Activated naive CD8-positive, alpha-beta T cell treated with anti-CD3 and anti-CD28 coated beads, Interleukin-2, amount 50 U/mL, for 16 hours (primary cell): ENCODE data around the gene L3MBTL4.

Experiments used
- DNase-seq: peaks from one replicate; pipeline ENCODE4 v3.0.0-alpha.2; 2020; ENCODE audit warnings: low read depth, low spot score

The L3MBTL4 gene

DNA sequence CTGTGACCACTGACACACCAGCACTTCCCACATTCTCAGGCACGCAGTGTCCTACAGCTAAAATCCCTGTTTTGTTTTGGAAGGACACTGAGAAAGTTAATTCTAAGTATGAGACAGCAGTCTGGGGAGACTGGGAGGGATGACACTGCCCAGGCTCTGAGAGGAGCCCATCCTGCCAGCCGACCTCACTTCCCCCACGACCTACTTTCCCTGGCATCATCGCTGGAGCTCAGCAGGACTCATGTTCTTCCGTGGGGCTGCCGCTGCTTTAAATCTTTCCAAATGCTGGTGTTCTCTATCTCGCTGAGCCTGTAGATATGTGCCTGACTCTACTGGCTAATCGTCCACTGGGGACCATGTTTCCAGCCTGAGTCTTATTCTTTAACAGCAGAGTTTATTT lies 450.6 kb downstream of the L3MBTL4 start:
- no peak for DNase-seq

DNA sequence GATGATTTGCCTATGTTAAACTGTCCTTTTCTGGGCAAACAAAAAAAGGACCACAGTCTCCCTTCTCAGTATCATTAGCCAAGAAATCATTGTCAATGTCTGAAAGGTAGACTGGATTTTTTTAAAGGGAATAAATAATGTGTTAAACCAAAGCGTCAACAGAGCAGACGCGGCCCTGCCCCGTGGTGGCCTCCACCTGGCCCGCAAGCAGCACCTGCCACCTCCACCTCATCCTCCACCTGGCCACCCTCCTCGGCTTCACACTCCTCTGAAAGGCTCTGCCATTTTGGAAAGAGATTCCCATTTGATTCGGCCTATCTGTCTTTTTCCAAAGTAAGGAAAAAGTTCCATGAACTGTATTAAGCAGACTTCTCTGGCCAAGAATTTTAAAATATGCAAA lies 451.4 kb downstream of the L3MBTL4 start:
- no peak for DNase-seq

DNA sequence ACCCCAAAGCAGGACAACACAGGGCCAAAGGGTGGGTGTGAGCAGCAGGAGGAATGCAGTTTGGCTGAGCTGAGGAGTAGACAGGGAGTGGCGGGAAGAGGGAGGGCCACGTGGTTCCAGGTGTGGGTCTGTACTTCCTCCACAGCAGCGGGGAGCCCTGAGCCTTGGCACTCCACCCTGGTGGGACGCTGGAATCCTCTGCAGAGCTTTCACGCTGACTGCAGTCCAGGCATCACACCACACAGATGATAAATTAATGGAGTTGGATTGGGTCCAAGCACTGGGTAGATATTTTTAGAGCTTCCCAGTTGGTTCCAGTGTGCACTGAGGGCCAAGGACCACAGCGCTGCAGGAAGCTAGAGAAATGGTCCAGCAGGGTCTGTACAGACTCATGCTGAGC lies 452.3 kb downstream of the L3MBTL4 start:
- no peak for DNase-seq

DNA sequence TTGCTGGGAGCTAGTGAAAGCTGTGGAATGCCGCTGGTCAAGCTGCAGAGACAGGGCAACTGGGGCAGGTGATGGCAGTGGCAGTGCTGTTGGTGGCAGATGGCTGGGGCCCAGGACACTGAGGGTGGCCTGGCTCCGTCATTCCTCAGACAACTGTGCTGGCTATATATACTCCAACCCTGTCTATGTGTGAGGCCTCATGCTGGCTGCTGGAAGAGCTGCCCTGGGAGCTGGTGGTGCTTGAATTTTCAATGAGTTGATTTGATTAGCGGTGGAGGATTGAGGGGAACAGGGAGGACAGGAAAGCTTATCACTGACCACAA lies 452.9 kb downstream of the L3MBTL4 start:
- DNase-seq = no peak

DNA sequence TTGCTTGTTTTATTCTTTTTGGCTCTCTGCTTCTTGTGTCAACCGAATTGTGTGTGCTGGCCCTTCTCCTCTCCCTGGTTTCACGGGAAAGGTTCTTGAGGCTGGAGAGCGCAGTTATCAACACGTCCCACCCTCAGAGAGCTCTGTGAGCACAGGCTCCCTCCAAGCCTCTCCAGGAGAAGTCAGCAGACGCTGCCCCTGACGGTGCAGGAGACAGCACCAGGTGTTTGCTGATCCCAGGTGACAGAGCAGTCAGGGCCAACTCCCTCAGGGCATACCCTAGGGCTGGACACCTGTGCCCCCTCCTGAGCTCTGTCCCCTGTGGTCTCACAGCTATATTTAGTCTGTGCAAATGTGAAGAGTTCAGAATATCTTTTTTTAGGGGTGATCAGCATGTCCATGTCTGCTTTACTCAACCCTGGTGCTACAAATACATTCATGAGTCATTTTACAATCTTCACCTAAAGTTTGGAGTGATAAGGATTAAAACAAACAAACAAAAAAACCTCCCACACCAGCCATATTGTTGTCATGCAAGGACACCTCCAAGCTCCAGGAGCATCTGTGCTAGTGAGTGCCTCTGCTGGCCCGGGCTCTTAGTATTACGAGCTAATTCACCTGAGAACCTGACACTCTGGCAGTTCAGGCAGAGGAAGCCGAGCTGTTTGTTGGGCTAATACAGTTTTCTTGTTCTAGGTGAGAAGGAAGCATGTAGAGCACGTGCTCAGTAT lies 453.4 kb downstream of the L3MBTL4 start:
- DNase-seq = no peak

DNA sequence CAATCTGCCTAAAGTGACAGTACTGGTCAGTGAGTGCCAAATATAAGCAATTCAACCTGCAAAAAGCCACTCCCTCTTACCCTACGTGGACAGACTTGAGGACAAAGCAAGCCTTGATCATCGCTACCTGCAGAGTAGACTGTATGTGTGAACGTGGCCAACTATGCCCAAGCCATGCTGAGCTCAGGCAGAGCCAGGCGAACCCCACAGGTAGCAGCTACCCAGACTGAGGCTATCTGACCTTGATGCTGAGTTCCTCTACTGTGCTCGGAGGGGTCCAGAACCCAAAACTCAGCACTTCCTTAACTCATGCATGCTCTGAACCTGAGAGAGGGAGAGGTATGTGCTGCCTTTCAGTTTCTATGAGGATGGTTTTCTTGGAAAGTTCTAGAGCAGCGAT lies 455.9 kb downstream of the L3MBTL4 start:
- no peak for DNase-seq

DNA sequence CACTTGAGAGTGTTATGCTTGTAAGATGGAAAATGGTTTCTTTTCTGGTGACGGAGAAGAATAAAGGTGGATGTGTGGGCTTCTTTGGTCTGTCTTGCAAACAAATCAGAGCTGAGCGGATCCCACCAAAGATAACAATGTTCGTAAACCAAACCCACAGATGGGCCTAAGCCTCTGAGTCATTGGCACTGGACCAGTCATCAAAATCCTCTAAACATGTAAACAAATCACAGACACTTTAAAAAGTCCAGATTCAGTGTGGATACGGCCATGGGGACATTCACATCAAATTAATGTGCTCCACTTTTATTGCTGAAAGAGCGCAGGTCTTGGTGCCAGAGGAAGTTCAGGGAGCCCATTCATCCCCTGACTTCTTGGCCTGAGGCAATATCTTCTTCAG lies 458.9 kb downstream of the L3MBTL4 start:
- DNase-seq = no peak

DNA sequence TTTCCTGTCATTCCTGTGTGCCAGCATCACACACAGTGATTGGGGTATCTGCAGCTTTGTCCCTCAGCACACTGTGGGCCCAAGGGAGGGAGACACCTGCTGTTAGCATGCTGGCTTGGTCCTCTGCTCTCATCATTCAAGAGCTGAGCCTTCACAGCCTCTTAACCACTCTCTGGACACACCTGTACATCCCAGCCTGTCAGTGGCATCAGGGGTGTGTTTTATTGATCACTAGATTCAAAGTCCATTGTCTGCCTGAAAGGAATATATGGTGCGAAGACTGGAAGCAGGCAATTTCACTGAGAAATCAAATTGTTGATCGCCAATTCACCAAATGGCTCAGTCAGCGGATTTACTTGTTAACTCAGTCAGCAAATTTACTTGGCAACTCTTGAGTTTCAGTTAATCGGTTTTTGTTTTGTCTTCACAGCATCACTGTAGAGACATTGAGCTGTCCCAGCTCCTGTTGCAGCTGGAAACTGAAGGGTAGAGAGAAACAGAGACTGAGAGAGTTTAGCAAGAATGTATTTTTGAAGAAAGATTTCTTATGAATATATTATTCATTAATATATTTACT lies 463.1 kb downstream of the L3MBTL4 start:
- no peak for DNase-seq

DNA sequence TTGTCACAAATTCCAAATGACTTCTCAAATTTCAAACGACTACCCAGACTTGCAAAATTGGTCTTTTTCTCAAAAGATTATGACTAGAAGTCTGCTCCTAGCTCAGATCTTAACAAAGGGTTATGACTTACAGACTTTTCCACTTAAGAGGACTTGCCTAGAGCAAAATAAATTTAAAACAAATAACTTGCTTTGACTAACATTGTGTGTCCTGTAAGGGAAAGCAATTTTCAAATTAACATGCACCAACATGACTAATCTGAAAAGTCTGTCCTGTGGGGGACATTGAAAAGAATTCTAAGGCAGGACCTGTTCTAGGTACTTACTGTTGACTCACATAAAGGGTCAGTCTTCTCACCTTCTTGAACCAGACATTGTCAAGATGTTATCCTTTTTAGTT lies 465.9 kb downstream of the L3MBTL4 start:
- no peak for DNase-seq

DNA sequence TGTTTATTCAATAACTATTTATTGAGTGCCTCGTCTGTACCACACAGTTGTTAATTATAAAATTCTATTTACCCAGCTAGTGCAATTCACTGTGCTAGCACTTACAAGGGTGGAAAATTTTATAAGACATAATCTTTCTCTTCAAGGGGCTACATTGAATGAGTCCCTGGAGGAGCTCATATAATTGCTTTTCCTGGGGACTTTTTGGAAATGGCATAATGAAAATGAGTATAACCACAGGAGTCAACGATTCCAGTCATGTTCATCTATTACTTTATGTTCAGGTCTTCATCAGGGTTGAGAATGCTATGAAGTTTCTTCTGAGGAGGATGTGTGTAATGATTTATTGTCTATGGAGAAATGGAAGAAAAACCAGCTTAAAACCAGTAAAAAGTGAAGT lies 466.5 kb downstream of the L3MBTL4 start:
- DNase-seq = no peak

DNA sequence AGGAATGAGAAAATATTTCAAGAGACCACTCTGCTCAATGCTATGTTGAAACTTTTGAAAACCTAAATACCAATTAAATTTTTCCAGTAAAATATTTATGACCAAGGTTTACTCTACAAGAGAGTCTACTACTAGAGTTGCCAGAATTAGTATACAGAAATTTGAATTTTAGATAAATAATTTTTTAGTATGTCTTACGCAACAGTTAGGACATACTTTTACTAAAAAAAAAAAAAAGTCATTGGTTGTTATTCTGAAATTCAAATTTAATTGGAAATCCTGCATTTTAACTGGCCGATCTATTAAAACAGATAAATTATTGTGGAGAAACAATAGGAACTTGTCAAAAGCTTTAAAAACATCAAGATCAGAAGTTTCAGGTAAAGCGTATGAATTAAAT lies 470.3 kb downstream of the L3MBTL4 start:
- no peak for DNase-seq

DNA sequence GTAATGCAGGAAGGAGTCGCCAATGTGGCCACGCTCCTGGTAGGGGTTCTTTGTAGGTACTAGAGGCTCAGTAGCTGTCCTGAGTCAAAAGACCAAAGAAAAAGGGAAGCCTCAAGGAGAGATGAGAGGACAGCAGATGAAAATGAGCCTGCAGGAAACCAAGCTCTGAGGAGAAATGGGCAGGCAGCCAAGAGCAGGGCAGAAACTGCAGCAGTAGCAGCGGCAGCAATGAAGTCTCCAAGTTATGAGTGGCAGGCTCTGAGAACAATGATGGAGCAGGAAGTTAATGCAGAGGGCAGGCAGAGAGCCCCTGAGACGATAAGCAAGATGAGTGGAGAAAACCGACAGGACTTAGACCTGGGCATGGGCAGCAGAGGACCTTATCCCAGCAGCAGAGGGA lies 471.2 kb downstream of the L3MBTL4 start:
- DNase-seq = no peak

DNA sequence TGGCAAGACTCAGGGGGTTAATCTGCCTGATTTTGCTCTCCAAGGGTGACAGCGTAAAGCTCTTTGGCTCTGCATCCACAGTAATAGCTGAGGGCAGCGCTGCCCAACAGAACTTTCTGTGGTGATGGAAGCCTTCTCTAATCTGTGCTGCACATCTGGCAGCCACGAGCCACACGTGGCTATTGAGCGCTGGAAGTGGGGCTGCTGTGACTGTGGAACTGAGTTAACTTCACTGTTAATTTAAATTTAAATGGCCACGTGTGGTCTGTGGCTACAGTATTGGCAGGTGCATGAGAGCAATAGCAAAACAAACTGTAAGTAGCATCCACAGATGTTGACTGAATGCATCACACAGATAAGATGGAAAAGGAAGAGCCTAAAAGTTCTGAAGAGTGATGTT lies 472.1 kb downstream of the L3MBTL4 start:
- DNase-seq = no peak

DNA sequence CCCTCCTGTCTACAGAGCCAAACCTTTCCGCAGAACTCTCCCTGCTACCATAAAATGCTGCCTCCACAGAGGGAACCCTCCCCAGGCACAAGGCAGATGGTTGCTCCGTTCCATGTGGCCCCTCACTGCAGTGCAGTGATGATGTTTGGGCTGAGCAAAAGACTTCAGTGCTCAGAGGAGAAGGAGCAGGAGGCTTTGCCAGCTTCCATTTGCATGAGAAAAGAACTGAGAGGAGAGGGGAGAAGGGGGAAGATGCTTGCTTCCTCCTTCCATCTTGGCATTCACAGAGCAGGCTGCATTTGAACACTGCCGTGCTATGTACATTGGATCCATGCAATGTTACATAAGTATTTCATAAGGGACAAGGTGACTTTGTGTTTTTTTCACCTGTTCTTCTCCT lies 472.8 kb downstream of the L3MBTL4 start:
- no peak for DNase-seq

DNA sequence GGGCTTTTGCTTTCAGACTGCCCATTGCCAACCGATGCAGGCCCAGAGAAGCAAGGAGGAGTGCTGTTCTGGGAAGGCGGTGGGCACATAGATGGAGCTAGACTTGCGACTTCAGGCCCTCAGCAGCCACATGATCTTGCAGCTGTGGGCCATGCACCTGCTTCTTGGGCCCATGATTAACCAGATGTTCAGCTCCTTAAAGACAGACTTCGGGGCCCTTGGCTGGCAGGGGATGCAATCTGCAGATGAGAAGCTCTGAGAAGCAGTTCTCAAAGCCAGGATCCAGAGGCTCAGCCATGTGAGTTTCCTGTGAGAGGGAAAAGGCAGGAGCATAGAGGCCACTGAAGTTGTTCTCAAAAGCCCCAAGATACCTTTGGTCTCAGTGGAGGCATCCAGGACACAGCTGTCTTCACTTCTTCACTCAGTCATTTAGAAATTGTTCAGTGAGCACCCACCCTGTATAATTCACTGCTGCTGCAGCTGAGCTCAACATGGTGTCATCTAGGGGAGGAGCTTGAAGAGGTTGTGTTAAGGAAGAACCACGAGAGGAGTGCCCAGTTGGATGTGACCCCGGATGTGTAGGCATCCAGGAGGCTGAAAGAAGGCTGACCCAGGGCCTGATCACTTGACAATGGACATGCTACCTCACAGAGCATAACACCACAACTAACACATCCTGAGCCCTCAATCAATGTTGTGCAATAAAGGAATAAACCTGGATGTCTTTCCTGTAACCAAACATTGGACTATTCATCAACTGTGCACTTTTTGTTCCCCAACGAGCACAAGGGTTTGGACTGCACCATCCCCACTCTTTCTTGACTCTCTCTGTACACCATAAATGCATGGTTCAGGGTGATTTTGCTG lies 474.7 kb downstream of the L3MBTL4 start:
- DNase-seq = no peak

DNA sequence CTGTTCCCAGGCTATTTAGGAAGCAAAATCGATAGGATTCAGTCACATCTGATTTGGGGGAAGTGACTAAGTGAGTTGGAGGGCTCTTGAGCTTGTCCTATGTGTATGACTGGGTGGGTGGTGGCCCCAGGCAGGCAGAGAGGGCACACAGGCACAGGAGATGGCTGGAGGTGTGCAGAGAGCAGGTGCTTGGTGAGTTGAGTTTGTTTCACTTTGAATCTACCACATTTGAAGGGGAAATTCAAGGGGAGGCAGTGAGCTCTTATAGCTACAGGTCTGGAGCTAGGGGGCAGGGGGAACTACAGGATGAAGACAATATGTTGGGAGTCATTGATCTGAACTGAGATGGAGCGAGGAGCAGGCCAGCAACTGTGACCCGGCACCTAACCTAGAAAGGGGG lies 476.9 kb downstream of the L3MBTL4 start:
- no peak for DNase-seq

DNA sequence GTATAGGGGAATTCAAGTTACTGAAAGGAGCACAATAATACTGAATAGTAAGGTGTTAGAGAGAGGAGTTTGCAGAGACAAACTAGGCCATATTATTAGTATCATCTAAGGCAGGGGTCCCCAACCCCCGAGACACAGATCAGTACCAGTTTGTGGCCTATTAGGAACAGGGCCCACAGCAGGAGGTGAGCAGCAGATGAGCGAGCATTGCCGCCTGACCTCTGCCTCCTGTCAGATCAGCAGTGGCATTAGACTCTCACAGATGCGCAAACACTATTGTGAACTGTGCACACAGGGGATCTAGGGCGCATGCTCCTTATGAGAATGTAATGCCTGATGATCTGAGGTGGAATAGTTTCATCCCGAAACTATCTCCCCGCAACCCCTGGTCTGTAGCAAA lies 477.6 kb downstream of the L3MBTL4 start:
- DNase-seq = no peak

DNA sequence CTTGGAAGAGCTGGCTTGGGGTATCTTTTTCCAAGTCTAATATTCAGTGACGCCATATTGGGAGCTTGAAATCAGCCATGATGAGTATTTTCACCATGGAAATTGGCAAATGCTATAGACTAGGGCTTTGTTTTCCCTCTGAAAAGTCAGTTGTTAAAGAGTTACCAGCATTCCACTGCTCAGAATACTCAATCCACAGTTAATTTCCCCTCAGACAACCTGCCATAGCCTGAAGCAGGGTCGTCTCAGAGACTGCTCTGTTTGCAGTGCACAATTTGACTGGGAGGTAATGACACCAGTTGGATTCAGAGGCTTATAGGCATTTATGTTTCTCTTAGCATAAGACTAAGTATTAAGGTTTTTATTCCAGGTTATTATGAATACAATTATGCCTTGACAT lies 483.9 kb downstream of the L3MBTL4 start:
- DNase-seq = no peak

DNA sequence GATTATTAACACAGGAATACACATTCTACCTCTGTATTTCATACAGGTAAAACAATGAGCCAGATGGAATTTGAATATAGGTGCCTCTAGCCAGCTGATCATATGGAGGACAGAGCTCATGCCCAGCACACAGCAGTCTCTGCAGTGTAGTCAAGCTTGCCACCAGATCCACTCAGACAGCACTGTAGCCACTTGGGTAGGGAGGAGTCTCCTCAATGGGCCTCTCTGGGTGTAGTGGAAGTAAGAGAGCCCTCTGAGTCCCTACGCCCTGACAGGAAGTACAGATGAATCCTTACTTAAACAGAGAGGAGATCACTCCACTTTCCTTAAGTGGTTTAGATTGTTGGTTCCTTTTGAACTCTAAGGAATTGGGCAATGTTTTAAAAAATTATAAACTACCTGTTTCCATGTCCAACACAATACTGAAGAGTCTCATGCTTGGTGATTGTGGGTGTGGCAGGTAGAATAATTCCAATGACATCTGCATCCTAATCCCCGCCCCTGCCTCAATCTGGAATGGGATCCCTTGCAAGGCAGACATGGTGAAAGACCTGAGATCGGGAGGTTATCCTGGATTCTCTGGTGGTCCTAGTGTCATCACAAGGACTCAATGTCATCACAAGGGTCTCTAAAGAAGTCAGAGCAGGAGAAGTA lies 496.4 kb downstream of the L3MBTL4 start:
- no peak for DNase-seq

DNA sequence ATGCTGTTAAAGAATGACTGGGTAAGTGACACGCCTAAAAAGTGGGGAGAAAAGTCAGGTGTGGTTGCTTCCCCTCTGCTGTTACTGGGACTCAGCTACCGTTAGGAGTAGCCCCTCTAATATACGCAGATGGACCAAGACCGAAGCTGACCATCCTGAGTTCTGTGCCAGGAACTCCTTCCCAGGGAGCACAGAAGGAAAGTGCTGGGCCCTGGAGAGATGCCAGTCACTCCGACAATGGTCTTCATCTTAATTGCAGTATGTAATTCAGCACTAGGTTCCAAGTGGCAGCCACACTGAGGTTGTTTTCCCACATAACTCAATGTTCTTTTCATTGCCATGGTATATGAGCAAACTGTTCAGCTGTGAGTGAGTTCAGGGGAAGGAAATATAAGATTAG lies 499.8 kb downstream of the L3MBTL4 start:
- no peak for DNase-seq

DNA sequence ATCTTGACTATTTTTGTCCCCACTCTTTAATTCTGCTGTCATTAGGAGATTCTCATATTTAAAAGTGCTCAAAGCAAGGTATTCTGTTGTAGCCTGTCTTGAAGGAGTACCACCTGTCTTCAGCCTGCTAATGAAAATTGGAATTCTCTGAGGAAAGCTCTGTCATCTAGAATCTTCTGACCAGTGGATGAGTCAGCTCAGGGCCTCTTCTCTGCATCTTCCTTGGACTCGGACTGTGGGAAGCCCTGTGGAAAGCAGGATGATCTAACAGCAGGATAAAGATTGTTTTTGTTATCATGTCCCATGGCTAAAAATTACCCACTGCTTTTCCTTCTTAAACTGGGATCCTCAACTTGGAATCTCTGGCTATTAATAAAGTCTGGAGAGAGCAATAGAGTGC lies 500.7 kb downstream of the L3MBTL4 start:
- DNase-seq = no peak

DNA sequence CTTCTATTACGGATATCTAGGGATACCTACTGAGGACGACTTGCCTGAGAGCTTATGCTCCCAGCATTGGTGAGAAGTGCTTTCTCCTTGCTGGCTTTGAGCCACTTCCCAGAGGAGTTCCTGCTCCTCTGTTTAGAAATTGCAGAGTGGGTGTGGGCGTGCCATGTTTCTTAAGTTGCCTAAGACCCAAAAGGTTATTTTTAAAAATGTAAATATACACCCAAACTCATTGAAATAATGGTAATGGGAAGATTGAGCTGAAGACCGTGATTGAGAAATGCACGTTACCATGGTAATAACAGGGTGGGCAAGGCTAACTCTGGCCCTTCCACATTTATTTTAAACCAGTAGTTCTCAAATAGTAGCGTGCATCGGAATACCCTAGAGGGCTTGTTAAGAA lies 502.1 kb downstream of the L3MBTL4 start:
- no peak for DNase-seq

DNA sequence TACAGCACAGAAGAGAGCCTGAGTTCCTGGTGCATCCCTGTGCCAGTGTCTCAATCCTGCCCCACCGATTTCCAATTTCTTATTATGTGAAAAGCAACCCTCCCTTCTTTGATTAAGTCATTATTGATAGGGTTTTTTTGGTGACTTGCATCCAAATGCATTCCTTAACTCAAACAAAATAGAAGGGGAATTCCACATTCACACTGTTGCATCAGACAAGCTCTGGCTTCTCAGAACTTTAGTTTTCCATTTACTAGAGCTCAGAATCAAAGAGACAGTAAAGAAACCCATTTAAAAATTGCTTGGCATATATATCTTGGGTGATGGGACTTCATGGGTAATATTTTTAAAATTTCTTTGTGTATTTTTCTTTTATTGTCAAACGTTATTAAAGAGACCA lies 505.6 kb downstream of the L3MBTL4 start:
- DNase-seq = no peak
